ENCODE results near the gene COA7.

Gene COA7

GRCh38 chr1:52668711-52669110 is 29.4 kb downstream of the COA7 start:
- DNase-seq, result no peak

GRCh38 chr1:52667984-52668383 is 30.2 kb downstream of the COA7 start:
- DNase-seq, result no peak

GRCh38 chr1:52667290-52667689 is 30.9 kb downstream of the COA7 start:
- DNase-seq, result no peak

DNA sequence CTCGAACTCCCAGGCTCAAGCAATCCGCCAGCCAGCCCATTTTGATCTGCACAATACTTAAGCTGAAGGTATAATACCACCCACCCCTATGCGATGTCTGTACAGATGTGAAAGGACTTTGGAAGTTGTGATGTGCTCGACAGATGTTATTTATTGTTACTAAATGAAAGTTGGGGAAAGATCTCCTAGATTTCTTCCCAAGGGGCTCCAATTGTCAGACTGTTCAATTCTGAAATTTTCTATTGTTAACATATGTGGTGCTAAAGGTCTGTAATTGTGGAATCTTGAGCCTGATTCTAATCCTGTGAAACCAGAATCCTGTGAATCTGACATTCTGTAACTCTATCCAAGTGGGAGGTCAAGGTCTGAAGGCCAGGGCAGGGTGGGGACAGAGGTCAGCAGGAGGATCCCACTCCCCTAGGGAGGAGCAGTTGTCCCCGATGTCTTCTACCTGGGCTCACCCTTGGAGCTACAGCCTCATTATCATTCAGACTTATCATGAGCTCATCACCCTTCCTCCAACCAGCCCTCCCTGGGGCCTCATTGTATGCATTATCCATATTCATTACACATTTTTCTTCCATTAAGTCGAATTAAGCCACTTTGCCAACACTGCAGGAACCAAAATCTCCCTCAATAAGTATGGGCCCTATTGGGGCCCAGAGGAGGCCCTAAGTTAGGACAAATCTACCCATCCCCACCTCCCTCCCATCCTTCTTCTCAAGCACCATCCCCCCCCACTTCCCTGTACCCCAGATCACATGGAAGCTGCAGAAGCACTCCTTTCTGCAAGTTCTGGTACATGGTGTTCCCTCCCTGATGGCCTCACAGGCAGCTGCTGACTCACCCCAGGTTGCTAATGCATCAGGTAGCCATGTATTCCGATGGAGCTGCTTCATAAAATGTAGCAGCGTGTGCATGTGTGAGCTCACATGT is 32.9 kb downstream of the COA7 start:
- DNase-seq, result no peak

- DNase-seq, result no peak
Observed at GRCh38 chr1:52663716-52664115, 34.4 kb downstream of the COA7 start.

- peak; percentile 16 for DNase-seq
Observed at GRCh38 chr1:52662645-52663313, 35.4 kb downstream of the COA7 start.

DNA sequence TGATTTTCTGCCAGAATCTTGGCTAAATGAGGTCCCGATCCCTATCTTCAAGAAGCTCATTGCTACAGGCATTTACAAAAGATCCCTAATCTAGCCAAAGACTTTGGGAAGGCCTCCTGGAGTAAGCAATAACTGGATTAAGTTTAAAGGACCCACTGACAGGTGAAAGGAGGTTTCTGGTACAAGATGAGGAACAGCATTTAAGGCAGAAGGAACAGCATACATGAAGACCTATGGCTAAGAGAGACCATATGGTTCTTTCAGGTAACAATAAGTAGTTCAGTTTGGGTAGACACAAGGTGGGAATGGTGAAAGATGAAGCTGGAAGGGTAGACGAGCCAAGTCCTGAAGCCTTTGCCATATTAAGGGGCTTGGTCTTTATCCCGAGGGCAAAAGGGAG is 37.3 kb downstream of the COA7 start:
- DNase-seq, result no peak

- DNase-seq, result no peak
Observed at GRCh38 chr1:52659851-52660596, 38.1 kb downstream of the COA7 start.

DNA sequence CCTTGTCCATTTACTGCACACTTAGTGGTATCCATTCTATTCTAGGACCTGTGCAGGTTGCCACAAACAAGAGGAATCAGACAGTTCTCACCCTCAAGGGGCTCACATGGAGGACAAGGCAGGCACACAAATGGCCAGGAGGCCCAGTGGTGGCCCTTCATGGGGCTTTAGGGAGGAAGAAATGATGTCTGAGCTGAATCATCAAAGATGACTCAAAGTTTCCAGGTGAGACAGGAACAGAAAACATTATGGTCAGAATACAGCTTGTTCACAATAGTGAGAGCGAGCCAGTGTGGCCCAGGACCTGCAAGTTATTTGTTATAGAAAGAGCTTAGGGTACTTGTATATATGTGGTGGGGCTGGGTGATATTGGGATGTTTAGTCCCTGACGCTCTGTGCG is 38.8 kb downstream of the COA7 start:
- no peak for DNase-seq

DNA sequence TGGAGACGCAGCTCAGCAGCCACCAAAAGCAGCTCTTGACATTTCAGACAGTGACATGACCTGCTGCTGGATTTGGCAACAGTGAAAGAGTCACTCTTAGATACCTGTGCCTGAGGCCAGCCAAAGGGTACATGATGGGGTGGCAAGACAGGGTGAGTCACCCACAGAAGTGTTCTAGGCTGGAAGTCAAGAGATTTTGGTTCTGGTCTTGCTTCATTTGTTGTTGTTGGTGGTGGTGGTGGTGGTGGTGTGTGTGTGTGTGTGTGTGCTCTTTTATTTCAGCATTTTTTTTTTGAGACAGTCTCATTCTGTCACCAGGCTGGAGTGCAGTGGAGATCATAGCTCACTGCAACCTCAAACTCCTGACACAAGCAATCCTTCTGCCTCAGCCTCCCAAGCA is 39.4 kb downstream of the COA7 start:
- DNase-seq, result no peak

DNA sequence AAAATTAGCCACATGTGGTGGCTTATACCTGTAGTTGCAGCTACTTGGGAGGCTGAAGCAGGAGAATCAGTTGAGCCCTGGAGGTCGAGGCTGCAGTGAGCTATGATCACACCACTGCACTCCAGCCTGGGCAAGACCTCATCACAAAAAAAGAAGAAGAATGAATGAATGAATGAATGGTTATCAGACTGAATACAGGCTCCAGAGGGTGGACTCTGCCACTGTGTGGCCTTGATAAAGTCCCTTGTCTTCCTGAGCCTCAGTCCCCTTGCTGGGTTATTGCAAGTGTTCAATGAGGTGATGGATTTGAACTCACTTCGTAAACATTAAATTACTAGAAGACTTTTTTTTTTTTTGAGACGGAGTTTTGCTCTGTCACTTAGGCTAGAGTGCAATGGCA is 40.4 kb downstream of the COA7 start:
- no peak for DNase-seq

- no peak for DNase-seq
Observed at GRCh38 chr1:52654063-52654462, 44.1 kb downstream of the COA7 start.

GRCh38 chr1:52653207-52653849 is 44.8 kb downstream of the COA7 start:
- DNase-seq, result no peak

GRCh38 chr1:52651904-52652303 is 46.2 kb downstream of the COA7 start:
- DNase-seq, result no peak

DNA sequence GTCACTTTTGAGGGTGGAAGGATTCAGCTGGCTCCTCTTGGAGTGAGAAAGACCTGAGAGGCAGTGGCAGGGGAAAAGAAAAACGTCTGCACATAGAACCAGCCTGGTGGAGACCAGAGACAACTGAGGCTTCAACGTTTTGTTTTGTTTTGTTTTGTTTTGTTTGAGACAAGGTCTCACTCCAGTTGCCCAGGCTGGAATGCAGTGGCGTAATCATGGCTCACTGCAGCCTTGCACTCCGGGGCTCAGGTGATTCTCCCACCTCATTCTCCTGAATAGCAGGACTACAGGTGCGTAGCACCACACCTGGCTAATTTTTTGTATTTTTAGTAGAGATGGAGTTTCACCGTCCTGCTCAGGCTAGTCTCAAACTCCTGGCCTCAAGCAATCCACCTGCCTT is 52.9 kb downstream of the COA7 start:
- no peak for DNase-seq

DNA sequence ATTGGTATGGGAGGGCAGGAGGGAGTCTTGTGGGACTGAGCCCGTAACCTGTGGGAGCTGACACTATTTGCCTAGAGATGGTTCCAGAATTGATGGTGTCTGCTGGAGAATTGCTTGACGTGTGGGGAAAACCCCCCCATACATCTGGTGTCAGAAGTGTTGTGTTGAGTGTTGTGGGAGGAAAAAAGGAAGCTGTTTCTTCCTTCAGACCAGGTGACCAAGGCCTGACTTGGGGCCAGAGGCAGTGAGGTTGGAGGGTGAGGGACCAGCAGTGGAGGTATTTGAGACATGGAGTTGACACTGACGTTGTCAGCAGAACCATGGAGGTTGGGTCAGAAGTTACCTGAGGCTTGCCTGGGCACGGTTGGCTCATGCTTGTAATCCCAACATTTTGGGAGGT is 56.8 kb downstream of the COA7 start:
- DNase-seq, result no peak

- no peak for DNase-seq
Observed at GRCh38 chr1:52640697-52641096, 57.5 kb downstream of the COA7 start.

DNA sequence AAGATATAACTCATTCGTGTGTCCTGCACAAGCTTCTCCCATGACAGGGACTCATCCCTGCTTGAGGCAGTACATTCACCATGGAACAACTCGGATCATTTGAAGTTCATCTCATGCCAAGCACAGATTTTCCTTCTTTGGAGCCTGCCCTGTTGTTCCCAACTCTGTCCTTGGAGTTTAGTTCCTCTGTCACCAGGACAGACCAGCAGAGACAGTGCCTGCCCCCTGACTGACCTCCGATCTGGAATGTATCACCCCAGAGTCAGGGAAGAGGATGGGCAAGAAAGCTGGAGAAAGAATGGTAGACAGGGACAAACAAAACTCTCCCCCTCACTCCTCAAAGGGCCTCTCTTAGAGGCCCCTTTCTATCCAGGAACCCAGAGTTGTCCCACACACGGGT is 60.2 kb downstream of the COA7 start:
- DNase-seq, result no peak

DNA sequence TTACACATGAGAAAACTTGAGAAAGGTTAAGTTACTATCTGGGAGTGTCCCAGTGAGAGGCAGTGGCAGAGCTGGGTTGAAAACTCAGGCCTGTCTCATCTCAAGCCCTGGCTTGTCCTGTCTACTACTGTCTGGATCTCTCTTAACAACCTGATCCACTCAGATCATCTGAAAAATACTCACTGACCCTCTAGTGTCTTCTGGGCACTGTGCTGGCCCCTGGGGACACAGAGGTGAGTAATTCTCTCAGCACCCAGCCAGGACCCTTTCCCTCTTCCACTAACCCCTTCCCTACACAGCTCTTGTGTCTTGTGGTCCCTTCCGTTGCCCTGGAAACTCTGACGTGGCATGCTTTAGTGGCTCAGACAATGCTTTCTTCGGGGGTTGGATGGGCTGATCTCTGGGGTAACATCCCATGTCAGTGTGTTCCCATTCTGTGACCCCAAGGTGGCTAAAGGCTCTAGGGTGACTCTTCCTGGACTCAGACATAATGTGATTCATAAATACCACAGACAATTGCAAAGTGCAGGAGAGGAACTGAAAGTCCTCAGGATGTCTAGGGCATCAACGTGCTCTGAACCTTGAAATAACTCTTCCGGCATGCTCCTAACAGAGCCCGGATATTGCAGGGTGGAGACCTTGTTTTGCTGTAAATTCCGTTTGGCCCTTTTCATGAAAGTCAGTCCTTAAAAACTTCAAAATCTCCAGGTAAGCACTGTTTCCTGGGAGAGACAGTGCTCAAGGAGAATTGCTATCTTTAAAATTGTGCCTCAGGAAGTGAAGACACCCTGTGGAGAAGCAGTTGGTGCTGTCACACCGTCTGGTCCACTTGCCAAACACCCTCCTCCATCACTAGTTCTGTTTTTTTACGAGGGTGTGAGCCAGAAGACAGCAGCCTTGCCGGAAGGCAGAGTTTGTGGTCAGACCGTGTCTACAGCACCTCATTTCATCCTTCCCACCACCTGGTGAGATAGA is 61.1 kb downstream of the COA7 start:
- DNase-seq, result no peak

DNA sequence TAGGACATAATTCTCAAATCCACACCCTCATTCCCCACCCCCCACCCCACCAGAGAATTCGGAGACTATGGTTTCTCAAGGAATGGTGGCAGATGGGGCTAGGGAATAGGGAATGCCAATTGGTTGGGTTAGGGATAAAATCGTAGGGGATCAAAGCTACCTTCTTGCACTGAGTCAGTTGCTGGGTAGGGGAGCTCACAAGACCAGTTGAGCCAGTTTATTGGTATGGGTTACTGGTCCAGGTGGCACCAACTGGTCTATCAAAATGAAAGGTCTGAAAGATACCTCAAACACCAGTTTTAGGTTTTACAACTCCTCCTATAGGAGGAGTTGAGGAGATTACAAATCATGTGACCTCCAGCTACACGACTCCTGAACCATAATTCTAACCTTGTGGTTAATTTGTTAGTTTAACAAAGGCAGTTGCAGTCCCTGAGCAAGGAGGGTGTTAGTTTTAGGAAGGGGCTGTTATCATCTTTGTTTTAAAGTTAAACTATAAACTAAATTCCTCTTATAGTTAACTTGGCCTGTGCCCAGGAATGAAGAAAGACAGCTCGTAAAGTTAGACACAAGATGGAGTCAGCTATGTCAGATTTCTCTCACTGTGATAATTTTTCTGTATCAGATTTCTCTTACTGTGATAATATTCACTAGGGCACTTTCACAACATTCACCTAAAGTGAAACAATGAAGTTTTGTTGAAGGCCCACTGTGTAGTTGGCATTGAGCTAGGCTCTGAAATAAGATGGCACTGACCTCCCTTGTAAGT is 62.6 kb downstream of the COA7 start:
- DNase-seq, result no peak

All from fibroblast of skin of abdomen (primary cell).